HL-60/S4 treated with retinoic acid at 250 ng/mL for 4 days and 3 days (cell line): Measurements from ENCODE around the gene MATN4.

Source experiments
- in situ Hi-C: fragments of 300-500 bp; cut with MboI; formaldehyde crosslinking; loops from 2 replicates; pipeline ENCODE4 v1.7.0; 2022; ENCODE audit warnings: low sequenced_read_pairs

The MATN4 gene

GRCh38 chr20:45317826-45318225 is 9.7 kb upstream of the MATN4 start:
- in situ Hi-C loops = loop anchor here (10.0 kb wide), 1 partner anchor 467 kb away; no protein-coding TSS in a partner anchor

- in situ Hi-C loops = loop anchor here (10.0 kb wide), 1 partner anchor 468 kb away; no protein-coding TSS in a partner anchor
Measured at GRCh38 chr20:45316150-45317080, 8.3 kb upstream of the MATN4 start.

DNA sequence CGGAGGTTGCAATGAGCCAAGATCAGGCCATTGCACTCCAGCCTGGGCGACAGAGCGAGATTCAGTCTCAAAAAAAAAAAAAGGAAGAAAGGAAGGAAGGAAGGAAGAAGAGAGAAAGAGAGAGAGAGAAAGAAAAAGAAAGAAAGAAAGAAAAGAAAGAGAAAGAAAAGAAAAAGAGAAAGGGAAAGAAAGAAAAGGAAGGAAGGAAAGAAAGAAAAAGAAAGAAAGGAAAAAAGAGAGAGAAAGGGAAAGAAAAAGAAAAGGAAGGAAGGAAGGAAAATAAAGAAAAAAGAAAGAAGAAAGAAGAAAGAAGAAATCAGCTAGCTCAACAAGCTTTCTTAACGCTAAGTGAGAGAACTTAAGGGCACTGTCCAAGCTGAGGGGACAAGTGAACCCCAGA is 7.6 kb upstream of the MATN4 start:
- in situ Hi-C loops = loop anchor here (10.0 kb wide), 1 partner anchor 469 kb away; no protein-coding TSS in a partner anchor

DNA sequence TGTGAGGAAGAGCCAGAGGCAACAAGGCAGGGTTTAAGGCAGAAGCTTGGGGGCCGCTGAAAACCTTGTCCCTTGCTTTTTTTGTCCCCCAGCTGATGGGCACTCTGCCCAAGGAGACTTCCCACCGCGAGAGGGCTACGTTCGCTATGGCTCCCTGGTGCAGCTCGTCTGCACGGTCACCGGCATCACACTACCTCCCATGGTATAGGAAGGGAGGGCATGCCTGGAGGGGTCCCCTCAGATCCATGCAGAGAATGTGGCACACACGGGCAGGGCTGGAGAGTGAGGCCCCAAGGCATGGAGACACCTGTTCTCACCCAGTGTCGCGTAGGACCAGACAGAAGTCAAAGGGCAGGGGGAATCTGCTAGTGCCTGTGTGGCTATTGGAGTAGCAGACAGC is 5.8 kb upstream of the MATN4 start:
- in situ Hi-C loops = loop anchor here (10.0 kb wide), 1 partner anchor 471 kb away; no protein-coding TSS in a partner anchor

GRCh38 chr20:45313065-45313695 is 5.1 kb upstream of the MATN4 start:
- in situ Hi-C loops = loop anchor here (10.0 kb wide), 1 partner anchor 472 kb away; no protein-coding TSS in a partner anchor

DNA sequence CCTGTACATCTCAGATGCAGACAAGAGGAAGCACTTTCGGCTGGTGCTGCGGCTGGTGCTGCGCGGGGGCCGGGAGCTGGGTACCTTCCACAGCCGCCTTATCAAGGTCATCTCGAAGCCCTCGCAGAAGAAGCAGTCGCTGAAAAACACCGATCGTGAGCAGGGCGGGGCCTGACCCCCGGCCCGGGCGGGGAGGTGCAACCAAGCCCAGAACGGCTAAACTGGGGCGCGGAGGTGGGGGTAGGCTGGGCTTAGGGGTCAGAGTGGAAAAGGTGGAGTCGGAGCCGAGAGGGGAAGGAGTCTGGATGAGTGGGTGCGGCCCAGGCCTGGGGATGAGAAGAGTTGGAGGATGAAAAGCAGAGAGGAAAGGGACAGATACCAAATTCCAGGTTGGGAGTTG is 4.1 kb upstream of the MATN4 start:
- in situ Hi-C loops = loop anchor here (10.0 kb wide), 1 partner anchor 473 kb away; no protein-coding TSS in a partner anchor

GRCh38 chr20:45311589-45312211 is 3.6 kb upstream of the MATN4 start:
- in situ Hi-C loops = loop anchor here (10.0 kb wide), 1 partner anchor 473 kb away; no protein-coding TSS in a partner anchor

- in situ Hi-C loops = no loop called here
Measured at GRCh38 chr20:45309075-45309474, 976 bp upstream of the MATN4 start.

- in situ Hi-C loops = no loop called here
Measured at GRCh38 chr20:45307076-45307640, 941 bp downstream of the MATN4 start.

DNA sequence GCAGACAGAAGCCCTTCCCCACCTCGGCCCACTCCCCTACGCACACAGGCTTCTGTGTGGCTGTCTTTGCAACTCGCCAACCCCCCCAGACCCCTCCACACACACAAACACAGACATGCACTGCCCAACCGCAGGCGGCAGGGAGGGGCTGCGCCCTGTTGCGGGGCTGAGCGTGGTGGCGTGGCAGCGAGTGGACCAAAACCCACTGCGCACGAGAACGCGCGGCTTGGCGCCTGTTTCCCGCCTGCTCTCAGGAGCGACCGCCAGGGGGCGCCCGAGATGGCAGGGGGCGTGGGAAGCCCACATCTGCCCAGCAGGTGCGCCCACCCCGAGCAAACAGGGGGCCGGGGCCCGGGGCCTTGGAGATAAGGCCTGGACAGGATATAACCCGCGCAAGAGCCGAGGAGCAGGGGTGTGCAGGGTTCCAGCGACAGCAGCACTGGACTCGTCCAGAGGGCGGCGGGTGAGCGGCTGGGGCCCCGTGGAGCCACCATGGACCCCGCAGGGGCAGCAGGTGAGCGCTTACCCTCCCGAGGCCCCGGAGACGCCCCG is 1.6 kb downstream of the MATN4 start, which contains the start of gene RBPJL:
TSS of gene RBPJL (plus strand) at position 410 of the 552 bp plus-strand sequence. CDS start at position 493, 83 bp downstream.
- in situ Hi-C loops = no loop called here

- in situ Hi-C loops = no loop called here
Measured at GRCh38 chr20:45305262-45305661, 2.8 kb downstream of the MATN4 start.

GRCh38 chr20:45304464-45304999 is 3.6 kb downstream of the MATN4 start:
- in situ Hi-C loops = no loop called here

DNA sequence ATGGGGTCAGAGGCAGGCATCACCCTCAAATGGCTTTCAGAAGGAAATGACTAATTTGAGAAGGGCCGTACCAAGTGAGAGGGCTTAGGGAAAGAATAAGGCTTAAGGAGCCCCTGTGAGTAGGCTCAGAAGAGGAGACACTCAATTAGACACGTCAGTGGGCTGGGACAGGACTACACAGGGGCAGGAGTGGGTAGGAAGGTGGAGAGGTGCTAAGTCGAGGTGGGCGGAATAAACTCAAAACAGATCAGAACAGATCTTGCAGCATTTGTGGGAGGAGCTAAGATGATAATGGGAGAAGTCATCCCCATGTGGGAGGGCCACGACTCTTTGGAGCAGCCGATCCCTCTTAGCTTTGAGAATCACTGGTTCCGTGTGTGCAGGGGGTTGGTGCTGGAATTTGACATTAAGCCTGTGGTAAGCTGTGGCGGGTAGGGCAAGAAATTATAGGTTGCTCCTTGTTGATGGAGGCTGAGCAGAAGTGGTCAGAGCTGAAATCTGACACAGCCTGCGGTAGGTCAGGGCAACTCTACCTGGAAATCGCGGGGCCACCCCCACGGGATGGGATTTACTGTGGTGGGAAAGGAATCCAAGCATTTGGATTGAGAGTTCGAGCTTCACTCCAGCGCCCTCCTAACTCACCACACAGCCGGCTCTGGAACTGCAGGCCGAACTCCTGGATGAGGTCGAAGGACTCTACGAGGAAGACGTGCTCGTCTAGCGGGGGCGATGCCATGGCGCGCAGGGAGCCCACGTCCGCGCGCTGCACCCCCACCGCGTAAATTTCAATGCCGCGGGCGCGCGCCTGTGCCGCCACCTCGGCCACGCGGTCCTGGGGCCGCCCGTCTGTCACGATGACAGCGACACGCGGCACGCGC is 4.3 kb downstream of the MATN4 start:
- in situ Hi-C loops = no loop called here

- in situ Hi-C loops = no loop called here
Measured at GRCh38 chr20:45301824-45302271, 6.3 kb downstream of the MATN4 start.

DNA sequence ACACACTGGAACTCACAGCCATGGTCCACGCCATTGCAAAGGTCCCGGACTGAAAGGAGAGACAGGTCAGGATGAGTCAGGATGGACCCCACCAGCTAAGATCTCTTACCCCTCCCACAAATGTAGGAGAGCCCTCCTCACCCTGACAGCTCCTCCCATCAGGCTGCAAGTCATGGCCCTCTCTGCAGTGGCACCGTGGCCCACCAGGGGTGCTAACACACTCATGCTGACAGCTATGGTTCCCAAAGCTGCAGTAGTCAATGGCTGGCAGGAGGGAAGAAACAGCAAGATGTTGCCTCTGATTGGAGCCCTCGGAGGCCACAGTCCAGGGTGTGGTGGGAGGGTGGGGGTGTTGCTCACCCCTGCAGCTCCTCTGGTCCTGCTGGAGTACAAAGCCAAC is 7.1 kb downstream of the MATN4 start:
- in situ Hi-C loops = no loop called here

GRCh38 chr20:45299786-45300185 is 8.3 kb downstream of the MATN4 start:
- in situ Hi-C loops = no loop called here

GRCh38 chr20:45297786-45298497 is 10.2 kb downstream of the MATN4 start:
- in situ Hi-C loops = no loop called here

GRCh38 chr20:45294659-45295058 is 13.4 kb downstream of the MATN4 start:
- in situ Hi-C loops = no loop called here

DNA sequence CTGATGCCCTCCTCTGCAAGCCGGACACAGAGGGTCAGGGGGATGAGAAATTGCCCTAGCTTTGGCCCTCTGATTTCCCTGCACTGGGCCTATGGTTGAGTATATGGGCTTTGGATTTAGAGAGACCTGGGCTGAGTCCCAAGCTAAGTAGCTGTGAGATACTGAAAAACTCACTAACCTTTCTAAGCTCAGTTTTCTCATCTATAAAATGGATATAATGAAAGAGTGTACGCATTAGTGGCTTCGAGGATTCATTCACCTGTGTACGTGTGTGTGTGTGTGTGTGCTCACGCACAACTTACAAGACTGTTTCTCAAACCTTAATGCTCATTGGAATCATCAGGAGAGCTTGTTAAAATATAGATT is 14.1 kb downstream of the MATN4 start:
- in situ Hi-C loops = no loop called here
